Heart left ventricle (tissue), 16 donors: Measurements from ENCODE around the gene RPS6KA2. TPM values are rescaled to one million over a fixed set of nuclear protein-coding genes. Genes with fewer than 3 reads are reported as not detected.

Experiments
- ATAC-seq, 4 donors: fragments of 200-7000 bp; cut with Tn5 transposase; one replicate each; pipeline ENCODE4 v1.9.1; 2020 to 2022; ENCODE audit warnings: moderate library complexity in 4 of 4, mild to moderate bottlenecking in 3 of 4, moderate number of reproducible peaks in 1 of 4
- DNase-seq, 5 donors: peaks; one replicate each; pipeline ENCODE4 v3.0.0-alpha.2; 2020
- H3K27ac ChIP-seq, 12 donors: fragments of 200-600 bp; sonication (generic) in 4 of 12; one replicate each; pipeline versions ENCODE4 v1.5.0 to v1.8.0; 2016 to 2022; ENCODE audit warnings: mild to moderate bottlenecking in 2 of 12
- H3K27me3 ChIP-seq, 9 donors: fragments of 200-600 bp; sonication (generic) in 2 of 9; one replicate each; pipeline versions ENCODE4 v1.5.1 to v1.8.0; 2016 to 2022; ENCODE audit warnings: mild to moderate bottlenecking in 3 of 9
- H3K36me3 ChIP-seq, 9 donors: fragments of 200-600 bp; sonication (generic) in 2 of 9; one replicate each; pipeline versions ENCODE4 v1.5.0 to v1.8.0; 2018 to 2022; ENCODE audit warnings: mild to moderate bottlenecking in 2 of 9
- H3K4me1 ChIP-seq, 12 donors: fragments of 200-600 bp; sonication (generic) in 4 of 12; one replicate each; pipeline versions ENCODE4 v1.5.0 to v1.8.0; 2016 to 2022; ENCODE audit warnings: mild to moderate bottlenecking in 3 of 12
- H3K4me3 ChIP-seq, 12 donors: fragments of 200-600 bp; sonication (generic) in 4 of 12; one replicate each; pipeline versions ENCODE4 v1.5.0 to v1.8.0; 2017 to 2022; ENCODE audit warnings: mild to moderate bottlenecking in 9 of 12, moderate library complexity in 4 of 12
- H3K9me3 ChIP-seq, 12 donors: fragments of 200-600 bp; sonication (generic) in 4 of 12; one replicate each; pipeline versions ENCODE4 v1.5.0 to v1.8.0; 2016 to 2022; ENCODE audit warnings: mild to moderate bottlenecking in 1 of 12
- CTCF ChIP-seq, 12 donors: fragments of 200-600 bp; sonication (generic) in 4 of 12; IDR thresholded peaks; one replicate each; pipeline versions ENCODE4 v1.5.0 to v1.8.0; 2018 to 2022; ENCODE audit warnings: antibody characterized with exemption in 12 of 12, mild to moderate bottlenecking in 5 of 12
- POLR2A ChIP-seq, 2 donors: fragments of 450-650 bp; IDR thresholded peaks; one replicate each; pipeline ENCODE4 v1.6.1; 2017; ENCODE audit warnings: antibody characterized with exemption in 2 of 2, mild to moderate bottlenecking in 2 of 2, moderate library complexity in 2 of 2
- WGBS, 4 donors: extraction: QIAGEN DNeasy Blood & Tissue Kit in 2 of 4; methylation state at CpG; one replicate each; pipeline versions ENCODE4 v1.1.5 to v1.1.7; 2013 to 2018; 5-methylcytosine and 5-hydroxymethylcytosine counted together
- intact Hi-C, 10 donors: fragments of 100-400 bp; cut with DNase I; formaldehyde crosslinking; loops; one replicate each; pipeline versions ENCODE4 v1.11.1 to v1.14.2; 2022
- polyA plus RNA-seq, 2 donors: library from polyadenylated mRNA; stranded (reverse); fragments of 200-250 nt; gene quantifications; one replicate each; pipeline ENCODE4 v1.2.3, GENCODE V29; 2013
- total RNA-seq, 9 donors: library from RNA; depleted of rRNA in 2 of 9; stranded (reverse); fragments of >200 nt in 2 of 9; fragmentation: NEBNext Ultra II Directional in 3 of 9; extraction: Animal tissue kit (Norgen Biotek cat#: 25700) in 3 of 9; gene quantifications; one replicate each; pipeline versions ENCODE4 v1.1.0 to v1.2.4, GENCODE V29; 2016 to 2023
- donor health status: ischemic (EF 13 %, LVEDD 7.1; RV severe dilation, severe dysfunction).
- donor health status: healthy with polysubstance abuse.
- donor health status: DM: no; HTN: yes; CAD: no.
- donor health status: DM: no; HTN: no; CAD: no.
- donor health status: ischemic (EF 25% LVEDD 6.9; RV normal size, moderate dysfunction).
- donor health status: ischemic (EF 25% LVEDD 5.7; RV mildly dilated, moderate dysfunction).
- donor health status: healthy.
- donor health status: DM: yes; HTN: yes; CAD: no.
- donor health status: ischemic (EF 35%, LVEDD 5.7; RV mildly dilated, moderate dysfunction).
- donor health status: nonischemic (EF 11% LVEDD 7.7; RV severe dilation, severe dysfunction).
- donor health status: DM: yes; HTN: yes; CAD: no.
- donor health status: PGD.
- donor health status: ischemic (EF 29% LVEDD 5.4; RV normal size, mild dysfunction).
- donor health status: nonischemic (EF 23%, LVEDD 6.1; RV moderate dilation, normal function).

RPS6KA2 gene
- total and polyA plus RNA-seq, 11 donors = 23.0 to 171 (median 91.6) TPM

- Histone ChIP-seq H3K4me3 (no peak overlapping the region), H3K4me1 (peaks cover 5 to 50% (median 19%) of the 10 kb centered on the region in 12 donors), H3K9me3 (no peaks in the 10 kb centered on the region), H3K36me3 (no peaks in the 10 kb centered on the region), H3K27me3 (no peaks in the 10 kb centered on the region), H3K27ac (peak overlapping the region in 5 of 12 donors; percentile 13 to 97 (median 35))
- DNase-seq = no peak
- 26 to 46% (median 39%) methylated on average over 2 of the region's 2 CpGs for WGBS, 4 donors
- TF ChIP-seq CTCF (IDR thresholded peaks at IDR 0.05) = no peak
- no peak for TF ChIP-seq POLR2A (IDR thresholded peaks at IDR 0.05)
- intact Hi-C loops = no loop called here
- no peak for ATAC-seq
Observed at GRCh38 chr6:166377721-166378120, 249.3 kb downstream of the RPS6KA2 start.

- DNase-seq (no peak), ATAC-seq (no peak)
- Histone ChIP-seq H3K4me1 (peaks cover 0 to 57% (median 13%) of the 10 kb centered on the region in 12 donors), H3K27me3 (no peaks in the 10 kb centered on the region), H3K27ac (no peak overlapping the region), H3K4me3 (no peak overlapping the region), H3K36me3 (peaks cover 0 to 7% (median 0%) of the 10 kb centered on the region in 9 donors), H3K9me3 (no peaks in the 10 kb centered on the region)
- 93 to 96% (median 94%) methylated on average over 1 of the region's 1 CpG for WGBS, 4 donors
- intact Hi-C loops = no loop called here
- TF ChIP-seq POLR2A (IDR thresholded peaks at IDR 0.05) (no peak), CTCF (IDR thresholded peaks at IDR 0.05) (no peak)
Observed at GRCh38 chr6:166375013-166375412, 252.0 kb downstream of the RPS6KA2 start.

GRCh38 chr6:166370489-166370888 lies 256.6 kb downstream of the RPS6KA2 start:
- Histone ChIP-seq H3K27ac (peak overlapping the region in 1 of 12 donors; percentile 41), H3K9me3 (no peaks in the 10 kb centered on the region), H3K36me3 (peaks cover 0 to 41% (median 13%) of the 10 kb centered on the region in 9 donors), H3K27me3 (no peaks in the 10 kb centered on the region), H3K4me3 (no peak overlapping the region), H3K4me1 (peaks cover 0 to 54% (median 27%) of the 10 kb centered on the region in 12 donors)
- DNase-seq = no peak
- TF ChIP-seq CTCF (IDR thresholded peaks at IDR 0.05) (no peak), POLR2A (IDR thresholded peaks at IDR 0.05) (no peak)
- WGBS, 4 donors = 90 to 95% (median 93%) methylated on average over 3 of the region's 3 CpGs
- no peak for ATAC-seq
- intact Hi-C loops = no loop called here

DNA sequence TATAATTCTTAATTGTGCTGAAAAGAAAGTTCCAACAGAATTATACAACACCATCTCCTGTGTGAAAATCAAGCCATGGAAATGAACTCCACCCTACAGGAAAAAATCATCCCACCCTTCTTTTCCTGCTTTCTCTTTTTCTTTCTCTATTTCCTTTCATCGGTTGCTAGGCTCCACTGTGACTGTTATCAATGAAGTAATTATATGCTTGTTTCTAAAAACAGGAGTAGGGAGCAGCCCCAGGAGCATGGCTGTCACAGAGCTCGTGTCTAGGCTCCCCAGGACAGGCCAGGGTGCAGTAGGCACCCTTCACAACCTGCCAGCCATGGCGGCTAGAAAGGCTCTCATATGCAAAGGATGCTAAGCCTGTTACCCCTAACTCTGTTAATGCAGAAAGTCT lies 257.3 kb downstream of the RPS6KA2 start:
- intact Hi-C loops = no loop called here
- peak overlapping the region in 3 of 12 donors; percentile 13 to 88 (median 41) for H3K27ac ChIP-seq
- H3K9me3 ChIP-seq = no peaks in the 10 kb centered on the region
- 30 to 38% (median 36%) methylated on average over 3 of the region's 3 CpGs for WGBS, 4 donors
- DNase-seq (no peak), ATAC-seq (peak in 1 of 4 donors; percentile 28)
- peaks cover 0 to 47% (median 18%) of the 10 kb centered on the region in 9 donors for H3K36me3 ChIP-seq
- no peaks in the 10 kb centered on the region for H3K27me3 ChIP-seq
- H3K4me1 ChIP-seq = peaks cover 0 to 57% (median 31%) of the 10 kb centered on the region in 12 donors
- no peak for TF ChIP-seq CTCF (IDR thresholded peaks at IDR 0.05)
- no peak for TF ChIP-seq POLR2A (IDR thresholded peaks at IDR 0.05)
- no peak overlapping the region for H3K4me3 ChIP-seq
